Neutrophil (primary cell): Measurements from ENCODE around the gene FMNL1.

ENCODE experiments used
- H3K27ac ChIP-seq: fragments of 200-600 bp; sonication (generic); 2 replicates; pipeline ENCODE4 v1.5.1; 2016; ENCODE audit warnings: mild to moderate bottlenecking, moderate library complexity
- H3K27me3 ChIP-seq: fragments of 200-600 bp; sonication (generic); 2 replicates; pipeline ENCODE4 v1.6.0; 2016; ENCODE audit warnings: mild to moderate bottlenecking
- H3K36me3 ChIP-seq: fragments of 200-600 bp; sonication (generic); 2 replicates; pipeline ENCODE4 v1.5.1; 2017
- H3K4me1 ChIP-seq, 2 experiments: fragments of 200-600 bp in 1 of 2; sonication (generic) in 1 of 2; 1 replicate in 1 of 2; 2 replicates in 1 of 2; pipeline versions ENCODE4 v1.5.1 to v1.6.1; 2013 to 2016; ENCODE audit warnings: low read depth in 1 of 2, low read length in 1 of 2, mild to moderate bottlenecking in 1 of 2, moderate library complexity in 1 of 2; ENCODE audit not compliant: control insufficient read depth in 1 of 2, insufficient read depth in 1 of 2
- H3K4me3 ChIP-seq, 2 experiments: fragments of 200-600 bp in 1 of 2; sonication (generic) in 1 of 2; 1 replicate in 1 of 2; 2 replicates in 1 of 2; pipeline ENCODE4 v1.5.1; 2013 to 2016; ENCODE audit warnings: low read depth in 1 of 2, low read length in 1 of 2, mild to moderate bottlenecking in 1 of 2, moderate library complexity in 1 of 2
- H3K9me3 ChIP-seq: fragments of 200-600 bp; sonication (generic); 2 replicates; pipeline ENCODE4 v1.5.1; 2016
- TF ChIP-seq, protein P1 (sequence below): fragments of 200-600 bp; sonication (generic); IDR thresholded peaks from 2 replicates; pipeline ENCODE4 v1.5.1; 2016; ENCODE audit warnings: antibody characterized with exemption

The FMNL1 gene

DNA sequence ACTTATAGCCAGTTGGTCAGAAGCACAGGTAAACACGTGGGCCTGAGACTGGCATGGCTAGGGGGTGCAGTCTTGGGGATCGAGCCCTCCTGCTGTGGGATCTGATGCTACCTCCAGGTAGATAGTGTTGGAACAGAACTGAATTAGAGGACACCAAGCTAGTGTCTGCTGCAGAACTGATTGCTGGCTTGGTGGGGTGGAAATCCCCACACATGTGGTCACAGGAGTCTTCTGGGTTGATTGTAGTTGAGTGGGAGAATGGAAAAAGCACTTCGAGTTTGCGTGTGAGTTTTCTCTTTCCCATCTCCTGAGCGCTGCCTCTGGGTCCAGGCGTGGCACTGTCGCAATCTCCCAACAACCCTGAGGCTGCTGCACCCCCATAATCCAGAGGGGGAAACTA, 48.2 kb downstream of the FMNL1 start:
- Histone ChIP-seq H3K27ac (no peak overlapping the region), H3K36me3 (peaks cover 90% of the 10 kb centered on the region), H3K4me1 (no peaks in the 10 kb centered on the region), H3K9me3 (no peaks in the 10 kb centered on the region), H3K27me3 (no peaks in the 10 kb centered on the region), H3K4me3 (no peak overlapping the region)
- TF ChIP-seq, protein P1, sequence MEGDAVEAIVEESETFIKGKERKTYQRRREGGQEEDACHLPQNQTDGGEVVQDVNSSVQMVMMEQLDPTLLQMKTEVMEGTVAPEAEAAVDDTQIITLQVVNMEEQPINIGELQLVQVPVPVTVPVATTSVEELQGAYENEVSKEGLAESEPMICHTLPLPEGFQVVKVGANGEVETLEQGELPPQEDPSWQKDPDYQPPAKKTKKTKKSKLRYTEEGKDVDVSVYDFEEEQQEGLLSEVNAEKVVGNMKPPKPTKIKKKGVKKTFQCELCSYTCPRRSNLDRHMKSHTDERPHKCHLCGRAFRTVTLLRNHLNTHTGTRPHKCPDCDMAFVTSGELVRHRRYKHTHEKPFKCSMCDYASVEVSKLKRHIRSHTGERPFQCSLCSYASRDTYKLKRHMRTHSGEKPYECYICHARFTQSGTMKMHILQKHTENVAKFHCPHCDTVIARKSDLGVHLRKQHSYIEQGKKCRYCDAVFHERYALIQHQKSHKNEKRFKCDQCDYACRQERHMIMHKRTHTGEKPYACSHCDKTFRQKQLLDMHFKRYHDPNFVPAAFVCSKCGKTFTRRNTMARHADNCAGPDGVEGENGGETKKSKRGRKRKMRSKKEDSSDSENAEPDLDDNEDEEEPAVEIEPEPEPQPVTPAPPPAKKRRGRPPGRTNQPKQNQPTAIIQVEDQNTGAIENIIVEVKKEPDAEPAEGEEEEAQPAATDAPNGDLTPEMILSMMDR = no peak

DNA sequence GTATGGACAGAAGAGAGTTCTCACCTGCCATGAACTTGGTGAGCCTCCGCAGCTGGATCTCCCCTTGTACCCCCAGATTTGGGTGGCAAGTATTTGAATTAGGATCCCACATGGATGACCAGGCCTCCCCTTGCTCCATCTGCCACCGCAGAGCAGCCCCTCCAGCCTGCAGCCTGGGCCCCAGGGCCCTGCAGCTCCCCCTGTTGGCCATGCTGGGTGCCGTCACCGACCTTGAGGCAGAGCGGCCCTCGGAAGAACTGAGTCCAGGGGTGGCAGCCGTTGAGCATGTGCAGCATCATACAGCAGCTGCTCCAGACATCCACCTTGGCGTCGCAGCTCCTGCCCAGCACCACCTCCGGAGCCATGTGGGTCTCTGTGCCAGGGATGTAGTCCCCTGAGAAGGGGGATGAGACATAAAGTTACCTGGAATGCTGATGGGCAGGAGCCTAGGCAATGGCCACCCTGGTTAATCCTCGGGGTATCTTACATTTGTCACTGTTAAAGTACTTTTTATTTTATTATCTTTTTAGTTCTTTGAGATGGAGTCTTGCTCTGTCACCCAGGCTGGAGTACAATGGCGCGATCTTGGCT, 49.2 kb downstream of the FMNL1 start:
- H3K27me3 ChIP-seq = no peaks in the 10 kb centered on the region
- H3K36me3 ChIP-seq = peaks cover 80% of the 10 kb centered on the region
- H3K4me3 ChIP-seq = no peak overlapping the region

DNA sequence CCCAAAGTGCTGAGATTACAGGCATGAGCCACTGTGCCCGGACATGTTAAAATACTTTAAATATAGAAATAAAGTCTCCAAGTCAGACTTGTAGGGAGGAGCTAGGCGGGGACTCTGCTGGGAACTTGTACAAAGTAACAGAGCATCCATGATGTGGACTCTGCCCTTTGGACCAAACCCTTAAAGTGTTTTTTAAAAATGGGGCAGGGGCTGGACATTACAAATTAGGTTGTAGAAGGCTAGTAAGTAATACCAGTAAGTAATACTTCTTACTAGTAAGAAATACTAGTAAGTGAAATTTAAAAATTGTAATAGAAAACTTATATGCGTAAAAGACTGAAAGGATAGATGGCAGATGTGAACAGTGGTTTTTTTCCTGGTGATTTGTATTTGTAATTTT, 49.9 kb downstream of the FMNL1 start:
- Histone ChIP-seq H3K9me3 (no peaks in the 10 kb centered on the region), H3K36me3 (peaks cover 73% of the 10 kb centered on the region), H3K27ac (no peak overlapping the region), H3K4me3 (no peak overlapping the region), H3K27me3 (no peaks in the 10 kb centered on the region), H3K4me1 (no peaks in the 10 kb centered on the region)
- TF ChIP-seq, protein P1 = no peak

More for the DNA sequence above, 49.2 kb downstream of the FMNL1 start:
- H3K27ac ChIP-seq = no peak overlapping the region
- no peaks in the 10 kb centered on the region for H3K4me1 ChIP-seq
- TF ChIP-seq, protein P1 = peak; percentile 58
- H3K9me3 ChIP-seq = no peaks in the 10 kb centered on the region

DNA sequence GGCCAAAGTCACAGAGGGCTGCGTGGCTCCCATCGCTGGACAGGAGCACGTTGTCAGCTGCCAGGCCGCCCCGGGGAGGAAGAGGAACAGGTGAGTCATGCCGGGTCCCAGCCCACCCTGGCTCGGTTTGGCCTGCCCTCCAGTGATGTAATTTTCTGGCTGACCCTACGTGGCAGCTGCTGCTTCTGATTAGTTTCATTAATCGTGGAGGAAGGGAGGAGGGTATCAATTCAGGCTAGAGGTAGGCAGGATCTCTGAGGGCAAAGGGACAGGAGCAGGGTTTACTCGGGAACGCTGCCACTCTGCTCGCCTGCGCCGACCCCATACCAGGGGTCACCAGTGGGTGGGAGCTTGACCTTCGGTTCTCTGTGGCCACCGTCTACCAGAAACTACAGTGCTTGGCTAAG, 51.9 kb downstream of the FMNL1 start:
- Histone ChIP-seq H3K27me3 (no peaks in the 10 kb centered on the region), H3K4me3 (no peak overlapping the region), H3K27ac (no peak overlapping the region), H3K9me3 (no peaks in the 10 kb centered on the region), H3K4me1 (no peaks in the 10 kb centered on the region), H3K36me3 (peaks cover 58% of the 10 kb centered on the region)
- TF ChIP-seq, protein P1 = no peak

DNA sequence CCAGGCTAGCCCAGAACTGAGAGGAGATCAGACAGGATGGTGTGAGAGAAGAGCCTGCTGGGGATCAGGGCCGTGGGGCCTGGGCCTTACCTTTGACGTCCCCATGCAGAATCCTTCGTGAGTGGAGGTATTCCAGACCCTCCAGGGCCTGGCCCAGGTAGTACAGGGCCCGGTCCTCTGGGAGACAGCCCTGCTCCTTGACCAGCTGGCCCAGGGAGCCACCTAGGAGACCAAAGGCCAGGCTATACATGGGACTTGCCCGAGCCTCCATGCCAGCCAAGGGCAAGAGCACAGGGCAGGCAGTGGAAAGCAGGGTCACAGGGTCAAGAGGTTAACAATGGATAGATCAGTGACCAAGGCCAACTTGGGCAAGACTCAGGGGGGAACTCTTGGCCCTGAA, 52.3 kb downstream of the FMNL1 start:
- Histone ChIP-seq H3K27ac (no peak overlapping the region), H3K9me3 (no peaks in the 10 kb centered on the region), H3K27me3 (no peaks in the 10 kb centered on the region), H3K36me3 (peaks cover 54% of the 10 kb centered on the region), H3K4me1 (no peaks in the 10 kb centered on the region), H3K4me3 (no peak overlapping the region)
- TF ChIP-seq, protein P1 = no peak
